Activated naive CD8-positive, alpha-beta T cell (primary cell): ENCODE data around the gene USP27X.

Experiments
- H3K27ac Mint-ChIP-seq: one replicate; pipeline ENCODE4 v1.8.0; 2021; ENCODE audit warnings: mixed read lengths
- H3K27me3 Mint-ChIP-seq: one replicate; pipeline ENCODE4 v1.8.0; 2021; ENCODE audit warnings: mixed read lengths
- H3K36me3 Mint-ChIP-seq: one replicate; pipeline ENCODE4 v1.8.0; 2021; ENCODE audit warnings: mixed read lengths
- H3K4me1 Mint-ChIP-seq: one replicate; pipeline ENCODE4 v1.8.0; 2021; ENCODE audit warnings: low read depth, mixed read lengths
- H3K4me3 Mint-ChIP-seq: one replicate; pipeline ENCODE4 v1.8.0; 2021; ENCODE audit warnings: mild to moderate bottlenecking, mixed read lengths
- H3K9me3 Mint-ChIP-seq: one replicate; pipeline ENCODE4 v1.8.0; 2021; ENCODE audit warnings: low read depth, mixed read lengths

USP27X gene

GRCh38 chrX:49868739-49869138 lies 10.5 kb upstream of the USP27X start:
- Mint-ChIP-seq H3K4me1 (no peaks in the 10 kb centered on the region), H3K27me3 (peaks cover 2% of the 10 kb centered on the region), H3K36me3 (no peaks in the 10 kb centered on the region), H3K9me3 (no peaks in the 10 kb centered on the region), H3K27ac (no peak overlapping the region), H3K4me3 (no peak overlapping the region)

GRCh38 chrX:49876750-49877149 lies 2.5 kb upstream of the USP27X start:
- Mint-ChIP-seq H3K36me3 (peaks cover 2% of the 10 kb centered on the region), H3K4me1 (peaks cover 22% of the 10 kb centered on the region), H3K9me3 (no peaks in the 10 kb centered on the region), H3K27ac (peak overlapping the region; percentile 28), H3K27me3 (no peaks in the 10 kb centered on the region), H3K4me3 (peak overlapping the region; percentile 58)

GRCh38 chrX:49877397-49878101 lies 1.7 kb upstream of the USP27X start:
- H3K9me3 Mint-ChIP-seq, result no peaks in the 10 kb centered on the region
- H3K4me1 Mint-ChIP-seq, result peaks cover 27% of the 10 kb centered on the region
- H3K27ac Mint-ChIP-seq, result no peak overlapping the region
- H3K36me3 Mint-ChIP-seq, result peaks cover 2% of the 10 kb centered on the region
- H3K27me3 Mint-ChIP-seq, result no peaks in the 10 kb centered on the region
- H3K4me3 Mint-ChIP-seq, result no peak overlapping the region

- Mint-ChIP-seq H3K36me3 (peaks cover 2% of the 10 kb centered on the region), H3K27me3 (no peaks in the 10 kb centered on the region), H3K27ac (no peak overlapping the region), H3K9me3 (no peaks in the 10 kb centered on the region), H3K4me1 (peaks cover 31% of the 10 kb centered on the region), H3K4me3 (peak overlapping the region; percentile 84)
Observed at GRCh38 chrX:49878128-49878833, 1.0 kb upstream of the USP27X start.

GRCh38 chrX:49879656-49880277 lies 483 bp downstream of the USP27X start:
- peak overlapping the region; percentile 64 for H3K27ac Mint-ChIP-seq
- H3K4me3 Mint-ChIP-seq, result peak overlapping the region; percentile 84

GRCh38 chrX:49880668-49881067 lies 1.4 kb downstream of the USP27X start:
- peaks cover 37% of the 10 kb centered on the region for H3K4me1 Mint-ChIP-seq
- peak overlapping the region; percentile 49 for H3K4me3 Mint-ChIP-seq
- H3K36me3 Mint-ChIP-seq, result peaks cover 2% of the 10 kb centered on the region
- no peak overlapping the region for H3K27ac Mint-ChIP-seq
- H3K9me3 Mint-ChIP-seq, result no peaks in the 10 kb centered on the region
- no peaks in the 10 kb centered on the region for H3K27me3 Mint-ChIP-seq

More at GRCh38 chrX:49879656-49880277, 483 bp downstream of the USP27X start:
- H3K27me3 Mint-ChIP-seq, result no peaks in the 10 kb centered on the region
- peaks cover 2% of the 10 kb centered on the region for H3K36me3 Mint-ChIP-seq
- no peaks in the 10 kb centered on the region for H3K9me3 Mint-ChIP-seq
- peaks cover 37% of the 10 kb centered on the region for H3K4me1 Mint-ChIP-seq

GRCh38 chrX:49884290-49884862 lies 5.1 kb downstream of the USP27X start:
- H3K36me3 Mint-ChIP-seq, result peaks cover 2% of the 10 kb centered on the region
- no peaks in the 10 kb centered on the region for H3K27me3 Mint-ChIP-seq
- H3K4me3 Mint-ChIP-seq, result no peak overlapping the region
- peaks cover 28% of the 10 kb centered on the region for H3K4me1 Mint-ChIP-seq
- H3K9me3 Mint-ChIP-seq, result no peaks in the 10 kb centered on the region
- no peak overlapping the region for H3K27ac Mint-ChIP-seq

GRCh38 chrX:49892542-49892941 lies 13.3 kb downstream of the USP27X start:
- peaks cover 9% of the 10 kb centered on the region for H3K9me3 Mint-ChIP-seq
- no peaks in the 10 kb centered on the region for H3K4me1 Mint-ChIP-seq
- H3K4me3 Mint-ChIP-seq, result no peak overlapping the region
- peaks cover 3% of the 10 kb centered on the region for H3K27me3 Mint-ChIP-seq
- peaks cover 7% of the 10 kb centered on the region for H3K36me3 Mint-ChIP-seq
- H3K27ac Mint-ChIP-seq, result no peak overlapping the region

- Mint-ChIP-seq H3K36me3 (peaks cover 10% of the 10 kb centered on the region), H3K4me1 (no peaks in the 10 kb centered on the region), H3K4me3 (no peak overlapping the region), H3K27ac (no peak overlapping the region), H3K27me3 (peaks cover 7% of the 10 kb centered on the region), H3K9me3 (peaks cover 9% of the 10 kb centered on the region)
Observed at GRCh38 chrX:49896951-49897350, 17.7 kb downstream of the USP27X start.

GRCh38 chrX:49901048-49901447 lies 21.8 kb downstream of the USP27X start:
- H3K9me3 Mint-ChIP-seq, result peaks cover 9% of the 10 kb centered on the region
- H3K4me1 Mint-ChIP-seq, result no peaks in the 10 kb centered on the region
- H3K4me3 Mint-ChIP-seq, result no peak overlapping the region
- H3K27me3 Mint-ChIP-seq, result peaks cover 6% of the 10 kb centered on the region
- no peak overlapping the region for H3K27ac Mint-ChIP-seq
- H3K36me3 Mint-ChIP-seq, result peaks cover 10% of the 10 kb centered on the region

- H3K4me1 Mint-ChIP-seq, result peaks cover 16% of the 10 kb centered on the region
Observed at GRCh38 chrX:49910344-49910743, 31.1 kb downstream of the USP27X start.

GRCh38 chrX:49912086-49912485 lies 32.8 kb downstream of the USP27X start:
- H3K27me3 Mint-ChIP-seq, result no peaks in the 10 kb centered on the region
- peaks cover 16% of the 10 kb centered on the region for H3K4me1 Mint-ChIP-seq
- no peaks in the 10 kb centered on the region for H3K9me3 Mint-ChIP-seq
- no peak overlapping the region for H3K27ac Mint-ChIP-seq
- H3K36me3 Mint-ChIP-seq, result no peaks in the 10 kb centered on the region
- H3K4me3 Mint-ChIP-seq, result no peak overlapping the region

More at GRCh38 chrX:49910344-49910743, 31.1 kb downstream of the USP27X start:
- Mint-ChIP-seq H3K27me3 (no peaks in the 10 kb centered on the region), H3K36me3 (no peaks in the 10 kb centered on the region), H3K27ac (no peak overlapping the region), H3K9me3 (no peaks in the 10 kb centered on the region), H3K4me3 (peak overlapping the region; percentile 17)

- peaks cover 16% of the 10 kb centered on the region for H3K4me1 Mint-ChIP-seq
- H3K9me3 Mint-ChIP-seq, result no peaks in the 10 kb centered on the region
- H3K27ac Mint-ChIP-seq, result no peak overlapping the region
- H3K4me3 Mint-ChIP-seq, result no peak overlapping the region
- H3K27me3 Mint-ChIP-seq, result no peaks in the 10 kb centered on the region
- no peaks in the 10 kb centered on the region for H3K36me3 Mint-ChIP-seq
Observed at GRCh38 chrX:49912861-49913260, 33.6 kb downstream of the USP27X start.

GRCh38 chrX:49915361-49916222 lies 36.3 kb downstream of the USP27X start:
- Mint-ChIP-seq H3K4me1 (peaks cover 2% of the 10 kb centered on the region), H3K27ac (no peak overlapping the region), H3K36me3 (no peaks in the 10 kb centered on the region), H3K9me3 (no peaks in the 10 kb centered on the region), H3K27me3 (no peaks in the 10 kb centered on the region), H3K4me3 (no peak overlapping the region)
